K562 (cell line): Measurements from ENCODE around the gene KRTAP6-2. TPM values are rescaled to one million over a fixed set of nuclear protein-coding genes. Genes with fewer than 3 reads are reported as not detected.

ENCODE experiments used
- ATAC-seq: fragments of 200-7000 bp; cut with Tn5 transposase; 3 replicates; pipeline ENCODE4 v1.9.1; 2020; ENCODE audit warnings: moderate library complexity
- BruUV-seq: library from RNA; stranded (reverse); fragments of 400-500 nt; replicated peaks from 2 replicates; lab custom pipeline; 2021; lab: Mats Ljungman, UMichigan
- CTCF ChIA-PET: fragments of 300-600 bp; formaldehyde crosslinking; extraction: SDS; loops from one replicate; lab custom pipeline; 2021; ENCODE audit warnings: low intra/inter-chr PET ratio; lab: Yijun Ruan, JAX
- POLR2A ChIA-PET: fragments of 300-600, 350-650 bp; sonication (Branson Sonifier 250); formaldehyde crosslinking; extraction: SDS; loops from one replicate; lab custom pipeline; 2021; ENCODE audit warnings: antibody characterized with exemption, inconsistent platforms; lab: Yijun Ruan, JAX
- DNase-seq, 4 experiments: peaks; one replicate each; pipeline versions ENCODE4 v3.0.0 to v3.0.0-alpha.2; 2011 to 2018; ENCODE audit warnings: low spot score in 3 of 4, mixed read lengths in 3 of 4; ENCODE audit errors: extremely low read depth in 1 of 4
- FAIRE-seq: peaks from 2 replicates; lab custom pipeline; 2011; peaks lifted over from hg19 to GRCh38; lab: Jason Lieb, UNC
- H2AFZ ChIP-seq: 2 replicates; pipeline ENCODE4 v1.6.0; 2011; ENCODE audit warnings: low read depth, low read length, control low read depth, inconsistent platforms
- H3K27ac ChIP-seq: fragments of 200-600 bp; 3 replicates; pipeline ENCODE4 v1.8.0; 2011; ENCODE audit warnings: low read depth, mild to moderate bottlenecking, control low read depth, inconsistent platforms, low read length, moderate library complexity, mixed read lengths; ENCODE audit errors: extremely low read depth
- H3K27me3 ChIP-seq, 2 experiments: fragments of 300-600 bp in 1 of 2; 2 replicates in 1 of 2; 3 replicates in 1 of 2; pipeline versions ENCODE4 v1.6.0 to v1.8.0; 2011; ENCODE audit warnings: inconsistent platforms in 2 of 2, low read length in 2 of 2, mild to moderate bottlenecking in 1 of 2, mixed read lengths in 1 of 2, moderate library complexity in 1 of 2; ENCODE audit not compliant: control insufficient read depth in 2 of 2, insufficient read depth in 2 of 2
- H3K36me3 ChIP-seq: fragments of 300-600 bp; 3 replicates; pipeline ENCODE4 v1.8.0; 2011; ENCODE audit warnings: mild to moderate bottlenecking, low read length, inconsistent platforms; ENCODE audit not compliant: control insufficient read depth, insufficient read depth
- H3K4me1 ChIP-seq, 2 experiments: fragments of 200-600 bp in 1 of 2; replicated peaks in 1 of 2; 2 replicates in 1 of 2; 3 replicates in 1 of 2; pipeline versions ENCODE4 v1.5.1 to v1.8.0; 2011; ENCODE audit warnings: inconsistent platforms in 2 of 2, low read length in 2 of 2, mild to moderate bottlenecking in 1 of 2, mixed read lengths in 1 of 2, moderate library complexity in 1 of 2; ENCODE audit not compliant: control insufficient read depth in 2 of 2, insufficient read depth in 2 of 2
- H3K4me2 ChIP-seq: 2 replicates; pipeline ENCODE4 v1.6.1; 2011; ENCODE audit warnings: low read length, control low read depth, inconsistent platforms, mixed read lengths; ENCODE audit not compliant: insufficient read depth
- H3K4me3 ChIP-seq: fragments of 200-600 bp; sonication (generic), shearing (Covaris generic); 2 replicates; pipeline ENCODE4 v1.5.1; 2016; ENCODE audit warnings: control low read depth, inconsistent platforms
- H3K79me2 ChIP-seq: fragments of 200-600 bp; 3 replicates; pipeline ENCODE4 v1.8.0; 2011; ENCODE audit warnings: low read length, inconsistent platforms; ENCODE audit not compliant: control insufficient read depth, insufficient read depth
- H3K9ac ChIP-seq, 2 experiments: 2 replicates each; pipeline versions ENCODE4 v1.6.0 to v1.6.1; 2011; ENCODE audit warnings: low read depth in 2 of 2, low read length in 2 of 2, control low read depth in 1 of 2, inconsistent platforms in 1 of 2, mild to moderate bottlenecking in 1 of 2, mixed read lengths in 1 of 2; ENCODE audit not compliant: insufficient read depth in 1 of 2
- H3K9me1 ChIP-seq: one replicate; pipeline ENCODE4 v1.6.0; 2011; ENCODE audit warnings: inconsistent platforms, mild to moderate bottlenecking, low read length, moderate library complexity; ENCODE audit not compliant: control insufficient read depth, insufficient read depth
- H3K9me3 ChIP-seq: replicated peaks from 2 replicates; pipeline ENCODE4 v1.5.1; 2011; ENCODE audit warnings: low read depth, low read length, inconsistent platforms; ENCODE audit not compliant: control insufficient read depth, insufficient read depth
- H4K20me1 ChIP-seq: replicated peaks from 2 replicates; pipeline ENCODE4 v1.6.1; 2011; ENCODE audit warnings: low read length, inconsistent platforms, mixed read lengths; ENCODE audit not compliant: control insufficient read depth, insufficient read depth
- ARID3A ChIP-seq: IDR thresholded peaks from 2 replicates; pipeline ENCODE4 v1.6.1; 2012; ENCODE audit warnings: low read depth, low read length, improper control_type of control experiment, borderline replicate concordance
- COPS2 ChIP-seq: fragments of 450-650 bp; conservative IDR thresholded peaks from 2 replicates; pipeline ENCODE4 v1.6.1; 2016; ENCODE audit warnings: mild to moderate bottlenecking, moderate library complexity
- CSDE1 ChIP-seq, 2 experiments: fragments of 450-650 bp; IDR thresholded peaks; 2 replicates each; pipeline ENCODE4 v1.6.1; 2016; ENCODE audit warnings: mild to moderate bottlenecking in 1 of 2
- DACH1 ChIP-seq: fragments of 450-650 bp; IDR thresholded peaks from 2 replicates; pipeline ENCODE4 v1.6.1; 2018; ENCODE audit not compliant: partially characterized antibody
- E4F1 ChIP-seq: fragments of 250-450 bp; sonication (Bioruptor Pico); IDR thresholded peaks from 2 replicates; pipeline ENCODE4 v1.5.0; 2021; ENCODE audit warnings: mild to moderate bottlenecking, borderline replicate concordance
- KDM2B ChIP-seq: fragments of 250-450 bp; sonication (Bioruptor Pico); IDR thresholded peaks from 2 replicates; pipeline ENCODE4 v1.8.0; 2021; ENCODE audit warnings: mild to moderate bottlenecking, moderate library complexity
- RNF2 ChIP-seq: sonication (generic); IDR thresholded peaks from 2 replicates; pipeline ENCODE4 v1.6.1; 2016
- SAFB2 ChIP-seq: fragments of 200-400 bp; formaldehyde crosslinking; IDR thresholded peaks from 2 replicates; pipeline ENCODE4 v1.6.1; 2018; ENCODE audit warnings: borderline replicate concordance, low read length, low read depth, moderate library complexity; ENCODE audit not compliant: severe bottlenecking
- SAP30 ChIP-seq: fragments of 200-600 bp; sonication (generic); IDR thresholded peaks from 2 replicates; pipeline ENCODE4 v1.6.1; 2012; ENCODE audit warnings: borderline replicate concordance, low read depth, mild to moderate bottlenecking, moderate library complexity, low read length, control low read depth, inconsistent platforms; ENCODE audit not compliant: insufficient read depth, poor library complexity, severe bottlenecking
- SPI1 ChIP-seq: IDR thresholded peaks from 2 replicates; pipeline ENCODE4 v1.6.1; 2011; ENCODE audit warnings: low read depth, low read length, control low read depth, borderline replicate concordance
- SRSF7 ChIP-seq: fragments of 200-400 bp; formaldehyde crosslinking; optimal IDR thresholded peaks from 2 replicates; pipeline ENCODE3; 2017; ENCODE audit warnings: mild to moderate bottlenecking, low read depth, low read length
- TAF7 ChIP-seq: fragments of 450-650 bp; IDR thresholded peaks from 2 replicates; pipeline ENCODE4 v1.6.1; 2016; ENCODE audit warnings: missing genetic modification characterization, missing compliant biosample characterization
- TEAD2 ChIP-seq: fragments of 450-650 bp; IDR thresholded peaks from 2 replicates; pipeline ENCODE4 v1.6.1; 2016; ENCODE audit warnings: missing genetic modification characterization, control low read depth, missing compliant biosample characterization
- TOE1 ChIP-seq, 2 experiments: fragments of 450-650 bp in 1 of 2; sonication (generic) in 1 of 2; formaldehyde crosslinking in 1 of 2; IDR thresholded peaks; 2 replicates each; pipeline versions ENCODE4 v1.7.1 to v1.8.0; 2016 to 2022; ENCODE audit warnings: borderline replicate concordance in 2 of 2, mild to moderate bottlenecking in 2 of 2, antibody characterized with exemption in 1 of 2, inconsistent platforms in 1 of 2, low read depth in 1 of 2, missing genetic modification reagents in 1 of 2, moderate library complexity in 1 of 2
- ZBTB12 ChIP-seq: fragments of 250-450 bp; sonication (Bioruptor Pico); IDR thresholded peaks from 2 replicates; pipeline ENCODE4 v1.4.0; 2020
- ZNF134 ChIP-seq: fragments of 250-450 bp; sonication (Bioruptor Pico); conservative IDR thresholded peaks from 2 replicates; pipeline ENCODE4 v1.4.0; 2020
- ZNF239 ChIP-seq: fragments of 250-450 bp; sonication (Bioruptor Pico); IDR thresholded peaks from 2 replicates; pipeline ENCODE4 v1.4.0; 2020; ENCODE audit warnings: mild to moderate bottlenecking
- ZNF830 ChIP-seq: fragments of 250-450 bp; sonication (Bioruptor Pico); IDR thresholded peaks from 2 replicates; pipeline ENCODE4 v1.5.0; 2021; ENCODE audit warnings: mild to moderate bottlenecking
- WGBS: fragments of 100-300 bp; shearing (Covaris generic); methylation state at CpG from one replicate; pipeline ENCODE4 v1.1.6; 2016; ENCODE audit warnings: low coverage, mixed read lengths; ENCODE audit not compliant: insufficient coverage; ENCODE audit errors: missing lambda C conversion rate; 5-methylcytosine and 5-hydroxymethylcytosine counted together
- in situ Hi-C: fragments of 300-500 bp; cut with MboI; formaldehyde crosslinking; loops from 4 replicates; pipeline ENCODE4 v1.15.0; 2018; ENCODE audit warnings: inconsistent platforms, mixed read lengths
- intact Hi-C: fragments of 100-400 bp; cut with micrococcal nuclease; formaldehyde crosslinking; loops from 2 replicates; pipeline ENCODE4 v1.14.2; 2022
- polyA plus RNA-seq, 8 experiments: library from polyadenylated mRNA; depleted of rRNA in 4 of 8; stranded (reverse) in 5 of 8; unstranded in 3 of 8; fragments of >200 nt; fragmentation: Nextera tagmentation in 2 of 8; fragmentation: Illumina TruSeq in 1 of 8; extraction: Ambion mirVana in 2 of 8; extraction: Trizol in 1 of 8; gene quantifications; 2 replicates each; pipeline versions ENCODE4 v1.2.1 to v1.2.3, GENCODE V29; 2011 to 2014; ENCODE audit warnings: inconsistent platforms in 1 of 8, missing spikeins in 1 of 8
- total RNA-seq, 7 experiments: library from RNA; depleted of rRNA in 6 of 7; stranded (reverse); fragments of >200 nt in 6 of 7; fragmentation: Illumina TruSeq in 2 of 7; extraction: Trizol in 2 of 7; gene quantifications; 2 replicates each; pipeline versions ENCODE4 v1.2.1 to v1.2.3, GENCODE V29; 2011 to 2021; ENCODE audit warnings: low replicate concordance in 1 of 7

Gene KRTAP6-2
- total and polyA plus RNA-seq, 9 of the 15 experiments (the other 6 are each of a cell fraction or from before 2014, with no cell fraction given) = not detected

GRCh38 chr21:30552782-30553181 lies 45.9 kb downstream of the KRTAP6-2 start:
- TF ChIP-seq DACH1 (no peak), TOE1 (IDR thresholded peaks at IDR 0.05; ENCODE audit: borderline replicate concordance) (no peak), TOE1 (CRISPR knock-in tag; IDR thresholded peaks at IDR 0.05; ENCODE audit: borderline replicate concordance, low read depth) (no peak), TAF7 (no peak), ZNF134 (CRISPR knock-in tag) (no peak), KDM2B (CRISPR knock-in tag) (no peak), ARID3A (no peak), COPS2 (no peak), ZNF239 (CRISPR knock-in tag) (no peak), SAP30 (no peak), SAFB2 (no peak), SRSF7 (no peak), RNF2 (no peak), ZBTB12 (CRISPR knock-in tag) (no peak), ZNF830 (no peak), SPI1 (no peak), E4F1 (no peak), CSDE1 (IDR thresholded peaks at IDR 0.05) (no peak), TEAD2 (no peak)
- TF ChIP-seq, all 486 proteins: peak for 0
- Histone ChIP-seq H3K79me2 (no peaks in the 10 kb centered on the region), H3K36me3 (no peaks in the 10 kb centered on the region), H4K20me1 (no peaks in the 10 kb centered on the region), H3K9me1 (no peaks in the 10 kb centered on the region), H3K9me3 (no peaks in the 10 kb centered on the region), H3K9ac (no peak overlapping the region), H3K4me1 (no peaks in the 10 kb centered on the region), H2AFZ (no peak overlapping the region), H3K27ac (no peak overlapping the region), H3K27me3 (no peaks in the 10 kb centered on the region), H3K4me2 (no peak overlapping the region), H3K4me3 (no peak overlapping the region)
- ATAC-seq (no peak), FAIRE-seq (no peak), DNase-seq (no peak)
- WGBS = 0% methylated on average over 1 of the region's 1 CpG
- POLR2A ChIA-PET = no interaction called here
- BruUV-seq = no TSS peak
- in situ Hi-C loops (no loop called here), intact Hi-C loops (no loop called here)
- CTCF ChIA-PET = no interaction called here
